ENCODE data around the gene LRRC7.

The LRRC7 gene

DNA sequence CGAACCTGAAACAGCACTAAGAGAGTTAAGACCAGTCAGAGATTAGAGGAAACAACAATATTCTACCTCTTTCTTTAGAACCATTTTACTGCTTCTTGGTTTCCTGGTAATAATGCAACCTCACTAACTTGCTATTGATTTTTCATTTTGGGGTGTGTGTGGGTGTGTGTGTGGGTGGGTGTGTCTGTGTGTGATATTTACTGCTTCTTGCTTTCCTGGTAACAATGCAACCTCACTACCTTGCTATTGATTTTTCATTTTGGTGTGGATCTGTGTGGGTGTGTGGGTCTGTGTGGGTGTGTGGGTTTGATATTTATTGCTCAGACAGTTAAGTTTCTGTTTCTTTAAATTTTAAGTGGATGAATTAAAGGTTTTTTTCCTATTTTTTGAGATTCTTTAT, 208.8 kb downstream of the LRRC7 start:
- DNase-seq (ENCODE audit: low read depth) = no peak

DNA sequence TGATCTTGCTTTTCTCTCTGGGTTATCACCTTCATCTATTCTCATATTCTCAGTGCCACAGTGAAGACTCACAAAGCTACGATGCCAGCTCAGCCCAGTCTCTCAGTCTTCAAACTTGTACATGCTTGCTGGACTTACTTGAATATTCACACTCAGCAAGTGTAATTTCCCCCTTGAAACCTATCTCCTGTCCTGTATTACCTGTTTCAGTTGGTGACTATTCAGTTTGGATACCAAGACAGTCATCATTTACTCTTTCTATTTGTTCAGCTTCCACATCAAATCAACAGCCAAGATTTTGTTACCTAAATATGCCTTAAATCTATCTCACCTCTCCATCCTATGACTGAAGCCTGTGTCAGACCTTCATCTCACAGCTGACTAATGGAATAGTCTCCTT, 209.7 kb downstream of the LRRC7 start:
- no peak for DNase-seq (ENCODE audit: low read depth)

DNA sequence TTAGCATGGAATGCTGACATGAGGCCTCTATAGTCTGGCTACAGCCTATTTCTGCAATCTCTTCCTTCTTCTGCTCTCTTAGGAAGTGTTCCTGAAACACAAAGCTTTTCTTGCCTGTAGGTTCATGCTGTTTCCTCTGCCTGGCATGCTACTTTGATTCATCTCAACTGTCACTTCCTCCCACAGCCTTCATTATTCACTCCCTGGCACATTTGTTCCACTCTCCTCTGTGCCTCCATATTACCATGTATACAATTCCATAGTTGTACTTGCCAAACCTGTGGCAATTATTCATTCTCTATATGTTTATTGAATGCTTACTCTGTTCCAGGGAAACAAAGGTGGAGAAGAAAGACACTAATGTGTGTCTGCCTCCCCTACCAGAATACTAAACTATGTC, 210.2 kb downstream of the LRRC7 start:
- no peak for DNase-seq (ENCODE audit: low read depth)

DNA sequence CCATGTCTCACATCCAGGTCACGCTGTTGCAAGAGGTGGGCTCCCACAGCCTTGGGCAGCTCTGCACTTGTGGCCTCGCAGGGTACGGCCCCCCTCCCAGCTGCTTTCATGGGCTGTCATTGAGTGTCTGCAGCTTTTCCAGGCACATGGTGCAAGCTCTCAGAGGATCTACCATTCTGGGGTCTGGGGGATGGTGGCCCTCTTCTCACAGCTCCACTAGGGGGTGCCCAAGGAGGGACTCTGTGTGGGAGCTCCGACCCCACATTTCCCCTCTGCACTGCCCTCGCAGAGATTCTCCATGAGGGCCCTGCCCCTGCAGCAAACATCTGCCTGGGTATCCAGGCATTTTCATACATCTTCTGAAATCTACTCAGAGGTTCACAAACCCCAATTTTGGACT, 219.4 kb downstream of the LRRC7 start:
- no peak for DNase-seq (ENCODE audit: low read depth)

DNA sequence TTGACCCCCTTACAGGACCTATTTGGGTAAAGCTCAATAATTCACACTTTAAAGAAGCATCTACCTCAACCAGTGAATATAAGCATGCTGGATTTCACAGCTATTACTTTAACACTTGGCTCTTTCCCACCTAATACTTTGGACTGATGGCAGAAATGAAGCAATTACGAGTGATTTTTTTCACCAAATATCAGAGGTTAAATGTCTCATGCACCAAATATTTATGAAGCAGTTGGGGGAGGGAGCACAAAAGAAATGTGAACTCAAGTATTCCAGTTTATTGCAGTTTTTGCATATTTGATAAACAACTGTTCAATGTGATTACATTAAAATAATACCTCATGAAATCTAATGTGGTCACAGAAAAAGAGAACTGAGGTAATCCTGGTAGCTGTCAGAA, 223.6 kb downstream of the LRRC7 start:
- peak; percentile 14 for DNase-seq (ENCODE audit: low read depth)

DNA sequence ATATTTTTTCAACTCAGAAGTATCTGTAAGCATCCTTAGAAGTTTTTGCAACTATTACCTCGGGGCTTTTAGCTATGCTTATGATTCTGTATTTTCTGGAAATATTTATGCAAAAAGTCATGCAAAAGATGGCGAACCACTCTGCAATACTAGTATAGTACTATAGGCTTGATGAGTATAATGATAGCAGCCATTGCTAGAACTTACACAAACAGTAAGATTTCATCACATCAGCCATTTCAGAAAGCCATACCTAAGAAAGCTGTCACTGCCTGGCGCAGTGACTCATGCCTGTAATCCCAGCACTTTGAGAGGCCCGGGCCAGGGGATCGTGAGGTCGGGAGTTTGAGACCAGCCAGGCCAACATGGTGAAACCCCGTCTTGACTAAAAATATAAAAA, 227.1 kb downstream of the LRRC7 start:
- DNase-seq (ENCODE audit: low read depth) = no peak

DNA sequence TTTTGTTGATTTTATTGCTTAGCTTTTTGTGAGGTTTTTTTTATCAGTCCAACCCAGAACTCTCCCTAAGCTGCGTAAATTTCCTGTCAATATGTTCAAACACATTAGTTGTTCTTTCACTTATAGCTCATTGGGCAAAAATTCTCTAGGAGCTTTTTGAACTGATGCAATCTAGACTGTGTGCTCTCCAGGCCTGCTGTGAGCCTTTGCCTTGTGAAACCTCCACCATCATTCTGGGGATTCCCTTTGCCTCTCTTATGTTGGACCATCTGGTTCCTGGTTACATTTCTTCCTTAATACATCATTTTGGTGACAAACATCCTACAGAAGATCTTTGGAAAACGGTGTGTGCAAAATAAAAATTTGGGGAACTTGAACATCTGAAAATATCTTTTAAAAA, 247.2 kb downstream of the LRRC7 start:
- no peak for DNase-seq (ENCODE audit: low read depth)

DNA sequence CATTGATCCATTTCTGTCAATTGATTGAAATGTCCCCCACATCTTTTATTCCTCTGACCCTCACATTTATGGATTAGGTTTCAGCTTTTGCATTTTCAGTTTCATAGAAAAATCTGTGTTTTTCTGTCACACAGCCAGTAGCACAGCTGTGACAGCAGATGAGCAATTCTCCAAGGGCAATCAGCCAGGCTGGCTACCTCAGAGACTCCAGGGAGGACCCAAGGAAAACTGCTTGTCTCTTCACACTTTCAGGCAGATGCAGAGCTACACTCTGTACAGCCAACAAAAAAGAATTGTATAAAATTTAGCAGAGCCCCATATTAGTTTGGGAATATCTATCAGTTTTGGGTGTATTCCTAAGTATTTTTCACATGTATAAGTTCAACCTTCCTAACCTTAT, 257.2 kb downstream of the LRRC7 start:
- DNase-seq (ENCODE audit: low read depth) = no peak

DNA sequence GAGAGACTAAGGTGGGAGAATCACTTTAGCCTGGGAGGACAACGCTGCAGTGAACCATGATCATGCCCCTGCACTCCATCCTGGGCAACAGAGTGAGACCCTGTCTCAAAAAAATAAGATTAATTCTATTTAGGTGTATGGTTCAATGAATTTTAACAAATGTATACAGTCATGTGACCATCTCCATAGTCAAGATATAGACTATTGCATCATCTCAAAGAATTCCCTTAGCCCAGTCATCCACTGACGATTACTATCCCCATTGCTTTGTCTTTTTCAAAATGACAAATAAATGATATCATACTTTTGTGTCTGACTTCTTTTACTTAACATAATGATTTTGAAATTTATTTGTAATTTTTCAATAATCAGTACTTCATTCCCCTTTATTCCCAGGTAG, 260.0 kb downstream of the LRRC7 start:
- DNase-seq (ENCODE audit: low read depth) = no peak

DNA sequence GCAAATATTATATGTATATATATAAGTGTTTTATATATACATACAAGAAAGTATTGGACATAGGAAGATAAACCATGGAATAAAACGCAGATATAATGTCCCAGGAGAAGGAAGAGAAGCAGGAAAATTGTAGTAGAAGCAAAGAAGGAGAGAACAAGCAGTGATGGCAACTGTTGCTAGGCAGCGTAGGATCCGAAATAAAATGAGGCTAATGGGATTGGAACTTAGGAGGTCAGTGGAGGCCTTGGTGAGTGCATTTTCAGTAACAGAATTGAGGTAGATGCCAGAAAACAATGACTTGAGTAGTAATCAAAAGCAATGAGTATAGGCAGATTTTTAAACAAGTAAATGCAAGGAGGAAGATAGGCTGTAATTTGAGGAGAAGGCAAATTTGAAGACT, 265.8 kb downstream of the LRRC7 start:
- no peak for DNase-seq (ENCODE audit: low read depth)

DNA sequence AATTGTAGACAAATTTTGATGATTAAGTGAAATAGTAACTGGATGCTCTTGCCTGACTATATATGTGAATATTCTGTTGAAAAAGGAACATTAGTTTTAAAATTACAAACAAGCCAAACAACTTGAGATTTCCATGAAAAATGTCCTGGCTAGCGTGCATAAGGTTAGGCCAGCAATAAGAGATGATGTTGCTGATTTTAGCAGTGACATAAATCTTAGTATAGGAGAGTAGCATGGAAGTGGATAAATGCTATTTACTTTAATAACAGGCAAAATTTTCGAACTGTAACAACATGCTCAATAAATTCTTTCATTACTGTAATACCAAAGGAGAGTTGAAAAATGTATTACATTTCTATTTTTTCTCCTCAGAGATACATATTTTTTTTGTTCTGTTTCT, 266.6 kb downstream of the LRRC7 start:
- DNase-seq (ENCODE audit: low read depth) = no peak

DNA sequence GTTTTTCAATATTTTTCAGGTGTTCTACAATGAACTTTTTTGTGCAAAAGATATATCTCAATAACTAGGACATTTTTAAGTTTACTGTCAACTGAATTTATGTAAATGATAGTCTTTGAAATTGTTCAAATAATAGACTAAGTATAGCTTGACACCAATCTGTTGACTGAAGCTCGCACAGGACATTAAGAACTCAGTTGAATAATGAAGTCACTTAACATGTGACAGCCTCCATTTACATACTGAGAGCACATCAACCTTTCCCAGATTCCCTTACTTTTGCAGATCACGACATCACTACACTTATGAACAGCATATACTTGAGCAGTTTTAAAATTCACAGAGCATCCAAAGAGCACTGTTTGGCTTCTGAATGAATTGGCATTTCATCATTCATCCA, 268.2 kb downstream of the LRRC7 start:
- DNase-seq (ENCODE audit: low read depth) = no peak

DNA sequence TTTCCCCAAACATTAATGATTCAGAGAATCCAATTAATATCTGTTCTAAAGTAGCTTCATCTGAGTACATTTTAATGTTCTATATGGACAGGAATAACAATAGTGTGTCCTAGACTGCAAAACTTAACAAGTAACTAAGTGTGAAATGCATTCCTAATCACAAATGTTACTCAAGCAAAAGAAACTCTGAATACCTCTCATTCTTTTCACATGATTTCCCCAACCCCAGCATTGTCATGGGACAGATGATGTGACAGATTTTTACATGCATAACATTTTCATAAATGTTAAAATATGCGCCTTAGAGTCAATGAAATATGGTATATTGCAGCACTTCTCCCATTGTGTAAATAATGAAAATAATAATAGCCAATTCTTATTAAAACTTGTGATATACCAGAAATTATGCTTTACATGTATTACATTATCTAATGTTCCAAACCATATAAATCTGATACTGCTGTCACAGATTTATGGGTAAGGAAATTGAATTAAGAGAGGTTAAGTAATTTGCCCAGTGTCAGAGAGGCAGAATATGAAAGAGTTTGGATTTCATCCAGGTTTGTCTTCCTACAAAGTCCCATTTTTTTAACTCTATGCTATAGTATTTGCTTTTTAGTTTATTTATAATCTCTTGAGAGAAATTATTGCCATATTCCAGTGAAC, 269.4 kb downstream of the LRRC7 start:
- DNase-seq (ENCODE audit: low read depth) = peak; percentile 33

DNA sequence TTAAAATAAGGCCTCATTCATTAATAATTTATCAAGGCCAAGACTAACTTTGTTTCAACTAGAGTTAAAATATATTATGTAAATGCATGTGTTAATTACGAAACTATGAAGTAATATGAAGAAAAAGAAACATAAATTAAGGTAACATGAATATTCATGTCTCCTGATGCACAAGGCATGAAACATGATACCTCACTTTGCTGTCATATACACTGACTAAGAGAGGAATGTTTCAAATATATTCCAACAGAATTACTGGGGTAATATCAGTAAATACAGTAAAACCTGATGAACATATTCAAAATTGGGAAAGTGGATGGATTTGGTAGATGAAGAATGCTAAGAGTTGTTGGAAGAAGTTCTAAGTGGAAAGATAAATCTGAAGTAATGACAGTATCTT, 274.6 kb downstream of the LRRC7 start:
- no peak for DNase-seq (ENCODE audit: low read depth)

DNA sequence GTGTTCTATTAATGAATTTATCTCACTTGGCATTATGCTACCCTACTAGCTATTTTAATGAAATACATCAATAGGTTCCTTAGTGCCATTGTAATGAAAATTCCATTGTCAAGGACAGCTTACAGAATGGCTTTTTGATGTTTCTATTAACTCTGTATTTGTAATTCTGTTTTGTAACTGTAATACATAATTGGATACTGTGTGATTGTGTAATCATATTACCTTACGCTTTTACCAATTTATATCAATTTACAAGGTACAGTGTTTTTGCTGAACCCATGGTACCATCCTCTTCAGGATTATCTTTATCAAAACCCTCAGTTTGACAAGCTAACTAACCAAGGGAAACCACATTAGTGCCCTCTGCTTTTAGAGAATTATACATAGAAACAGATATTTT, 277.9 kb downstream of the LRRC7 start:
- DNase-seq (ENCODE audit: low read depth) = no peak

DNA sequence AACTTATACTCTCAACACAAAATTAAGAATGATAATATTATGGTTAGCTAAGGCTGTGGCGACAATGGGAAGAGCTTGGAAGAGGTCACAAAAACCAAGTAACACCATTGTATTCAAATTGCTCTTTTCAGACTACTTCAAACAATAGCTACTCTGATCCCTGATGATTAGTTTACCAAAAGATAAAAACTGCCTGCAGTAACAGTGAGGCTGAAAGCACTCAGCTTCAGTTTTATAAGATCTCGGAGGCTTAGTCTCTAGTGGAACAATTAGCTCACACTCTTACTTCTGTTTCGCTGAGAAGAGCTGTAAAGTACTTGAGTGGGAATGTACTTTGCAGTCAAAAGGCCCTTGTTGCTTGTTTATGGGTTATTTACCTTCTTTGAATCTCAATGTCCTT, 278.5 kb downstream of the LRRC7 start:
- no peak for DNase-seq (ENCODE audit: low read depth)

DNA sequence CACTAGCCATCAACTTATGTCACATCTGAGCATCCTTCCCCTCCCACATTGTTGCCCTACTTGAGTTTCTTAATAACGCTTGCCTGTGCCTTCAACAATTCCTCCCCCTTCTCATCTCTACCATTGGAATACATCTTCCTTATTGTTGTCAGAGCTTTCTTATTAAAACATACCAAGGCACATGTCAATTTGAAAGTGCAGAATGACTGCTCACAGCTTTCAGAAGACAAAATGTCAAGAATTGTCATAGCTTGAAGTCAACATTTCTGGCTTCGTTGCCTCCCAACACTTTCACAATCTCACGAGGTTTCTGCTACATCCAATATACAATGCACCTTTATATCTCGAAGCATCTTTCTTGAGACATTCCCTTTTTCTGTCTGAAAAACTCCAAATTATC, 279.9 kb downstream of the LRRC7 start:
- DNase-seq (ENCODE audit: low read depth) = no peak

DNA sequence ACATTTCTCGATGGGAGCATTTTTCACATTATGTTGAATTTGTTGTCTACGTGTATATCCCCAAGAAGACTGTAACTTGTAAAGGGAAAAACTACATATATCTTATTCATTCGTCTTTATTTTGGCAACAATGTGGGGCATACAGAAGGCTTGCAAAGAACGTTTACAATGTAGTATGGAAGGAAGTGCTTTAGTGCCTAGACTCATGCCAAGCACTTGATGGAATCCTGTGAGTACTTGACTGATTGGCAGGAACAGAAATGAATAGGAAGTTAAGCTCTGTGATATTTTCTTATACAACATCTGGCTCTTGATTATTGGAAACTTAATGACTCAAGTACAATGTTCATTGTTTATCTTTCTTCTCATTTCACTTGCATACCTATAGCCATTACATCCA, 284.4 kb downstream of the LRRC7 start:
- no peak for DNase-seq (ENCODE audit: low read depth)

DNA sequence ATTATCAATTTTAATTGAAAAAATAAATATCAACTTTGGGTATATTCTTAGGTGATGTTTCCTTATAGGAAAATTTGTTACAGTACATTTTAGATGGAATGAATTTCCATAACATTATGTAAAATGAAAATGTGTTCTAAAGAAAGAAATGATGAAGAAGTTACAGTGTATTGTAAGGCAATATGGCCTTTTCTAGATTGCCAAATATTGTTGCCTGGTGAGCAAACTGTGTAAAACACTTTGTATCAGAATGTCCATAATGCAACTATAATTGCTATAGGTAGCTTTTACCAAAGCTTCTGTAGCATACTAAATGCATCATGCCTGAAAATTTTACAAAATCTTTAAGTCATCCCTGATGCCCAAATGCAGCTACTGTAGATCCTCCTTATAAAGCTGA, 285.0 kb downstream of the LRRC7 start:
- no peak for DNase-seq (ENCODE audit: low read depth)

DNA sequence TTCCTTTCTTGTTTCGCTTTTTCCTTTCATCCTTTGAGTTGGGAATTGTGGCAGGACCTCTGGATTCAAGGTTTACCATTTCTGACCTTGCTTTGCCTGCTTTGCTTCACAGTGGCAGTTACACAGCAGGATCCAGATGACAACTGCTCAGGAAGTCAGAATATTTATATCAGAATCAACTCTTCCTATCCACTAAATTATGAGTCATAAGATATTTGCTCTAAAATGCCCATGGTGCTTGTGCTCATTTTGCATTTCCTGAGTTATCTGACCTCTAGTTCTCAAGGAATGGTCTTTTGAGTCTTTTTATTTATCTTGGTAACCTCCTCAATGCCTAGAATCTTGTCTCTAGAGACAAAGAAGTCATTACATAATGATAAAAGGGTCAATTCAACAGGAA, 290.8 kb downstream of the LRRC7 start:
- DNase-seq (ENCODE audit: low read depth) = no peak

DNA sequence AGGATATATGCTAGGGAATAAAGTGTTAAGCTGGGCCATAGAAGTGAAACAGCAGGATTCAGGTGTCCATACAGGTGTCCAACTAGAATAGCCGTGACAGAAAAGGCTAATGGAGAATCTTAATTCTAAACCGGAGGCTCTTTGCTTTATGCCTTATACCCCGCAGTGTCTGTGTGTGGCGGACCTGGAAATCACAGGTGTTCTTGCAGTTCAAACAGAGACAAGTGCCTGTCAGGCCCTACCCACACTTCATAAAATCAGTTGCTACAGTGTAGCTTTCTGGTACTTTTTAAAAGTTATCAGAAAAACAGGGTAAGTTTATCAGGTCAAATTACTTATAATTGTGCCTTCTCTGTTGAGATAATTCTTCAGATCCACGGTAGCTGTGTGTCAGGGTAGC, 293.9 kb downstream of the LRRC7 start:
- no peak for DNase-seq (ENCODE audit: low read depth)

DNA sequence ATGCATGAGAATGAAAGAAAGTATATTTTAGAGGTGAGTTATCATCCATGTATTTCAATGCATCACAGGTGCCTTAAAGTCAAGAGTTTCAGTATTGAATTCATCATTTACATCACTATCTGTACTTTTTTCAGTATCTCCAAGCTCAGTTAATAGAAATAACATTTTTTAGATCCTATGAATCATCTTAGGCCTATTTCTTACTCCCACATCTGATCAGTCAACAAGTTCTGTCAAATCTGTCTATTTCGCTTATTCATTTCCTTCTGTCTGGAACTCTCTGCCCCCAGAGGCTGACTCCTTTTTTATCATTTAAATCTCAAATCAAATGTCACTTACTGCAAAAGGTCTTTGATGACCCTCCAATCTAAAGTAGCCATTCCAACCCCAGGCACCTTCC, 295.2 kb downstream of the LRRC7 start:
- DNase-seq (ENCODE audit: low read depth) = no peak

DNA sequence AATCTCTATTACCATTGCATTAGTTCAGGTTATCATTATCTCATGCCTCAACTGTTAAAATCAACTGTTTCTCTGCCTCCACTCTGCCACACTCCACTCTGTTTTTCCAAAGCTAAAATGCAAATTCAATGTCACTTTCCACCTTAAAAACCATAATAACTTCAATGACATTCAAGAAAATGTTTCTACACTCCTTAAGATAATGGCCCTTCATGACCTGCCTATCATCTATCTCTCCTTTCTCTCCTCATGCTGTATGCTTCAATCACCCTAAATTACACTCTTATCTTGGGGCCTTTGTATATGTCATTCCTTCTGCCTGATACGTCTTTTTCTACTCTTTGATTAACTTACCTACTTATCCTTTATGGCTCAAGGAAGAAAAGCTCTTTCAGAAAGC, 296.0 kb downstream of the LRRC7 start:
- no peak for DNase-seq (ENCODE audit: low read depth)

DNA sequence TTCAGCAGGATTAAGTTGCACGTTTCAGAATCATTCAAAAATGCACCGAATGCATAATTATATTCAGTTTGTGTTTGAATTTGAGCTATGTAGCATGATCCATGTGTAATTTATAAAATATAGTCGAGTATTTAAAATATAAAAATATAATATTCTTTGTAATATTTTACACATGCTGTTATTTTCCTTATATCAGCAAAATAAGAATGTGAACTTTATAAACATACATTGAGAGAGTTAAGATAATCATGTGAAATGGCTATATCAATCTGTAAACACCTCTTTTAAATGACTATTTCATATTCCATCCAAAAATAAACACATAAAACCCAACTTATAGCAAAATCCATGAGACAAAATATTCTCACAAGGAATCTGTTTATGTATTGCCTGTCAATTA, 303.7 kb downstream of the LRRC7 start:
- no peak for DNase-seq (ENCODE audit: low read depth)

DNA sequence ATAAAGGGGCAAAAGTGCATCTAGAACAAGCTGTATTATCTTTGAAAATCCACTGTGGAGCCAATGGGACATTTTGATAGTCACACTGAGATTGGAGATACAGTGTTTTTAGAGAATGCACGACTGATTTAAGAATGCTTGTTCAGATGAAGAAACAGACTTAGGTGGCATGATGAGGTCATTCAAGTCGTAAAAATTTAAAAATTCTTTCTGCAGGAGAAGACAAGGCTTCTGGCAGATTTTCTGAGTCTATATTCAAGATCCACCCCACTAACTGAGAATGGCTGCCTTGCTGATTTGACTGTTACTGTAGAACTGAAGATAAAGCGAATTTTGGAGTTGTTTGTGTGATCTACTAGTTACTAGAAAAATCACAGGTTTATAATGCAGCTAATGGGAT, 310.6 kb downstream of the LRRC7 start:
- no peak for DNase-seq (ENCODE audit: low read depth)
